GM19025 (cell line): Measurements from ENCODE around the gene AKAP5.
A peak's percentile ranks its signal among the peaks of the same experiment; 100 is the strongest.
"Not testable (repeated sequence)": the region's sequence is repeated elsewhere in the genome, so short reads cannot be mapped to it uniquely, and the experiment has no call there.

Experiments
- ATAC-seq: cut with Tn5 transposase; IDR thresholded peaks from one replicate; pipeline ENCODE4 v1.9.1; 2021; ENCODE audit warnings: mild to moderate bottlenecking, low read depth, moderate library complexity; ENCODE audit not compliant: unreplicated experiment

The AKAP5 gene

DNA sequence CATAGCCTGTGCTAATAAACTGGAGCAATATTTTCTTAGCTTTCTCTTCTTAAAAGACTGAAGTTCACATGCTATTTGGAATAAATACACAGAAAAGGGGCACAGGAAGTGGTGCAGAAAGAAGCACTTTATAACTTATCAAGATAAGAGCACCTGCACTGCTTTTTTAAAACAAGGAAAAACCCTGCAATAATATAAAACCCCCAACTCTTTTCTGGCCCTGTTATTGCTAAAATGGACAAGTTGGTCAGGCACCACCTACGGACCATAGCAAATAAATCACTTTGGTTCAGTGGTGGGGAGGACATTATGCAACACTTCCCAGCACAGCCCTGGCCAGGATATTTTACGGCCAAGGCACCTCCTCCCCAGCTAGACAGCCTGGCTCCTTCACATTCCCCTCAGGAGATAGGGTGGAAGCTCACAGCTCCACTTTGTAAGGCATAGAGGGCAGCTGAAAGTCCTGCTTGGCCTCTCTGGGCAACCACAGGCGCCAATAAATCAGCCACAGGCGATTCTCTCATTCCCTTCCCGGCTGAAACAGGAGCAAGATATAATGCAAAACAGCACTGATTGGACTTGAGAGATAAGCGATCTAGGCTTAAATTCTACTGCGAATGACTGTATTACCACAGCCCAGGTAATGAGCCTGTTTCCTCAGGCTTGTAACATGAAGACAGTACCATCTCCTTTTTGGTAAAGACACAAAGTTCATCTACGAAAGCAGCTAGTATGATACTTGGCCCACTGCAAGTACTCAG is 36.3 kb downstream of the AKAP5 start:
- ATAC-seq: no peak

DNA sequence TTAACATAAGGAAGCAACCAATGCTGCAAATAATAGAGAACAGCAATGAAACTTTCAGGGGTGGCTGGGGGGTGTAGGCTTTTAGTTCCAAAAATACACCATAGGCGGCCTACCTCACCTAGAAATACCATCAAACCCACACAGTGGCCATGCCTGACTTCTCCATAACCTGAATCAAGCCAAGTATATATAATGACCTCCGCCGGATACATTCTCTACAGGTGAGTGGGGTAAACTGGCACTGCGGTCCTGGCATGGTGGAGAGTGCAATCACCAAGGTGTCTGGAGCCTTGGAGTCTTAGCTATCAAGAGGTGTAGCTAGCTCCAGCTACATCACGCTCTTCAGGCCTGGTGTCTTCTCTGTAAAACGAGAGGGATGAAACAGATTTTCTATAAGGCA is 37.2 kb downstream of the AKAP5 start:
- no peak for ATAC-seq

DNA sequence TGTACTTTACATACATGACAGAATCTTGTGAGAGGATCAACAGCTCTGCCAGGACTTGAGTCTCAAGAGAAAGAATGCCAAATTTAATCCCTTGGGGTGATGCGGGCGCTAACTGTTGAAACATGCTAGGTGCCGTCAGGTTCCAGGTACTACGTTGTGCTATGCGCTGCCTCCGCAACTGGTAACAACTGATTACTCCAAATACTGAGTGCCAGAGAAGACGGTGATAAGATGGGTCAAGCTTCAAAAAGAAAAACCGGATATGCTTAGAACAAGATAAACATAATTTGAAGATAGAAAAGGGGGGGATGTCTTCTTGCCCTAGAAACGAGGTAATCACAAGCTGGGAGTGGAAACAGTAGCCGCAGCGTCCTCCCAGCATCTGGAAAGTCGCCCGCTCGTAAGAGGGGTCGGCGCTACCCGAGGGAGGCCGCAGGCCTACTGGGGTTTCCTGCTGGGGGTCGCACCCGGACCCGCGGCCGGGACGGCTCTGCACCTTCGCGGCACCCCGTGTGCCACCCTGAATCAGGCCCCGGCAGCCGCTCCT is 37.7 kb downstream of the AKAP5 start:
- no peak for ATAC-seq

DNA sequence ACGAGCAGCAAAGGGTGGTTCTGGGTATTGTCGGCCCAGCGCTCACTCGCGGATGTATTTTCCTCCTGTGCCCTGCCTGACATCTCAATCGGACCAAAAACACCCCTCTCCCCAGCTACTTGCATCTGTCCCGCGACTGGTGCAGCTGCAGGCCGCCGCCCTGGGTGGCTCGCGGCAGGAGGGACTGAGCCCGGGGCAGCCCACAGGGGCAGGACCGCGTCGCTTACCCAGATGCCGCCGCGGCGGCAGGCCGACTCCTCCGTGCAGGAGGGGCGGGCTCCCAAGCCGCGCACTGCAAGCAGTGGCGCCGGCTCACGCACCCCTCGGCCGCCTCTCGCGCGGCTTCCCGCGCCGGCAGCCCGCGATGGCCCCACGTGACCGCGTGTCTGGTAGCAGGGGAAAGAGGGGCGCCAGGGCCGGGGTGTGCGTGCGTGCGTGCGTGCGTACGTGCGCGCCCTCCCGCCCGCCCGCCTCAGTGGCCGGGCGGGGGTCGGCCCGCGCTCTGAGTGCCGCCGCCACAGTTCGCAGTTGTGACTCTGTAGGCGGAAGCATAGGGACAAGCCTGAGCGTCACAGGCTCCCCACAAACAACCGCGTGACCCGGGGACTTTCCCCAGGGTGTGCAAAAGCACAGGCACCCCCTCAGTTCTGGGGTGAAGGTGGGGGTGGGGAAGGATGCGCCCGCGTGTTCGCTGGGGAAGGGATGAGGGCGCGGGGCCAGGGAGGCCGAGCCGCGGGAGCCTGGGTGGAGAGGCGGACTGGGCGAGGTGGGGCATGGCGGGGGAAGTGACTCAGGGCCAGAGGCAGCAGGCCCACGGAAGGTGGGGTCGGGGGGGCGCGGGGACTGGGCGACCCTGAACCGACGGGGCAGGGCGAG is 38.4 kb downstream of the AKAP5 start, which contains the start of gene ZBTB25:
TSS of gene ZBTB25 (minus strand) at position 405 of the 876 bp plus-strand sequence. CDS start 13,305 bp downstream, outside the sequence.
- peak; percentile 65 for ATAC-seq

DNA sequence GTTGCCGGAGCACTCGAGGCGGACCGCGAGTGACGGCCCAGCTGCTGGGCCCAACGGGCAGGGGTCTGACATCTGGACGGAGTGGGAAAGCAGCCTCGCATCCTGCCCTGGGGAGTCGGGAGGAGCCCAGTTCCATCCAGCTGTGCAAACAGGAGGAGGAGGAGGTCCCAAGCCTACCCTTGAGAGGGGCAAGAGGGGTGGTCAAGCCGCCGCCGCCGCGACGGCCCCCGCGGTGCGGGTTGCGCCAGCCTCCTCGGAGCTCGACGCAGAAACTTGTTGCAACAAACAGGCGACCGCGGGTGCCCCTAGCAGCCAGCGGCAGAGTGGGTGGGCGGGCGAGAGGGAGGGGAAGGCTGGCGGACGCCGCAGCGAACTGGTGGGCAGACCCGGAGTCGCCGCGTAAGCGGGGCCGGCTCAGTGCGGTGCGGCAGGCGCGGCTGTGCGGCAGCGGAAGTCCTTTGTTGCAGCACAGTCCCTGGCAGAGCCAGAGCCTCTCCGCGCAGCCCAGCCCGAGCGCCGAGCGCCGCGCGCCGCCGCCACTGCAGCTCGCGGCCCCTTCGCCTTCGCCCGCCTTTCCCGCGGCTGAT is 39.1 kb downstream of the AKAP5 start, which contains the start of gene ZBTB1:
TSS of gene ZBTB1 (plus strand) at position 461 of the 587 bp plus-strand sequence. CDS start 16,735 bp downstream, outside the sequence.
- ATAC-seq: peak; percentile 11

DNA sequence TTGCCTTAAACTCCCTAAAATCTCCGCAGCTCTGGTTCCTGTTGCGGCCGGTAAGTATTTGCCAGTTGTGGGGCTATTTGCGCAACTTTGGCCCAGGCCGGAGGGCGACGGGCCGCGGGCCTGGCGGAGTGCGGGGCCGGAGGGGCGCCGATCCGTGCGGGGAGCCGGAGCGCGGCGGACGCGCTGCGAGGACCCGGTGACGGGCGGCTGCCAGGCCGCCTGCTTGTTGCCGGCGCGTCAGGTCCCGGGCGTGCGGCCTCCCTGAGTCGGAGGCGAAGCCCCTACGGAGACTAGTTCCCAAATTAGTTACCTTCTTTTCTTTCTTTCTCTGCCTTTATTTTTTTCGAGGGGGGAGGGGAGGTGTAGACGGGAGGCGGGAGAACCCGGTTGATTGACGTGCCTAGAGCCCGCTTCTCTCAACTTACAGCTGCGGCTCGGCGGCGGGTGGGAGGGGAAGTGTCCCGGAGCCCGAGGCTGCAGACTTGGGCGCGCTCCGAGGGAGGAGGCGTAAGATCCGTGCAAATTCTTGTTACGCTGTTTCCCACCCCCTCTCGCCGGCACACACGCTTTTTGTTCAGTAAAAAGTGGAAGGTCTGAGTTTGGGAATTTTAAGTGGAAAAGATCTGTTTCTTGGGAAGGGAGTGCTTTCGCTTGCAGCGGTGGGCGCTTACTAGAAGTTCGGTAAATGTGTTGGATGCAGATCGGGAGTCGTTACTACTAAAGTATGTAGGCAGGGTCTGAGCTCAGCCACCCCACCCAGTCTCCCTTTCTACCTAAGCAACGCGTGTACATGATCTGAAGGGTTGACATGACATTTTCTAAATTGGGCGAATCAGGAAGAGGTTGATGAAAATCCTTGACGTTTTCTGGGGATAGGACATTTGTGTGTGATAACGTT is 39.8 kb downstream of the AKAP5 start:
- no peak for ATAC-seq

DNA sequence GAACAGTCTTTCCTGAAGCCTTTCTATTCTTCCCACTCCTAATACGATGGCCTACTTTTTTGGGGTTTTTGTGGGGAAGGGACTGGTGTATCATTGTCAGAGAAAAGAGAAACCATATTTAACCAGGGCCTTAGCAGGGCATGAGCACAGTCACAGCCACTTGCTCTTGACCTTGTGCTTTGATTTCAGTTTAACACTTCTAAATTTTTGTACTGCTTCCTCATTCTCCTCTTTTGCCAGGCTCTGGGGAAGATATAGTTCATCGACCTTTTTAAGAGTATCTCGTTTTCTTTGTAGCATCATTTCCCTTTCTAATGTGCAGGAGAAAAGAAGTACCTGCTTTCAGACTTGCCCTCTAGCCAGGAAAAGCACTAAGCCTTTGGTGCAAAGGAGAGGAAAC is 41.4 kb downstream of the AKAP5 start:
- ATAC-seq: no peak

DNA sequence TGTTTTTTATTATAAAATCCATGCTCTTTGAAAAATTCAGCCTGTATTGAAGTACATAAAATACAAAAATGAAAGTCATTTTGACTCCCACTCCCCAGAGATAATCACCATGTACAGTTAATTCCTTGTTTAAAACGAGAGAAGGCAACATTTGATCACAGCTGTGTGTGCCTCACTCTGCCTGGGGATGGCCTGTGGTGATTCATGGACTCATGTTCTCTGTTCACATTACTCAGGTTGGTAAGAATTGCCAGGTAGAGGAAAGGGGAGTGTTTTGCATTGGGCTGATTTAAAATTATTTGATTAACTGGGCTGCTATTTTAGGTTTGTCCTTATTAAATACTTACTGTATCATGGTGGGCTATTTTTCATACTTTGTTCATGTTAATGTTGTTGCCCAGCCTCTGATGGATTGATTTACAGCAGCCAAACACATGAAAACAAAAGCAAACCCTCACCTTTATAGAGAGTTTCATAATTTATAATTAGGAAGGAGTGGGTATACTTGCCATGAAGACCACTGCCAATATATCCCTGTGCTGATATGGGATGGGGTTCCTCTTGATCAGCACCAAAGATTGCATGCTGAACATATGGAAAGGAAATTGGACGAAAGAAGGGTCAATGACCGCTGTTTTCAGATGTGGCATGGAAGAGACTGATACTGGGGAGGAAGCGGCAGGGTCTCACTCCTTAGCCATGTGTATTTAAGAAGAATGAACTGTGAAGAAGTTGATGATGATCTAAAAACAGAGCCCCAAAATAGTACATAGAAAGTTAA is 42.3 kb downstream of the AKAP5 start:
- ATAC-seq: no peak

DNA sequence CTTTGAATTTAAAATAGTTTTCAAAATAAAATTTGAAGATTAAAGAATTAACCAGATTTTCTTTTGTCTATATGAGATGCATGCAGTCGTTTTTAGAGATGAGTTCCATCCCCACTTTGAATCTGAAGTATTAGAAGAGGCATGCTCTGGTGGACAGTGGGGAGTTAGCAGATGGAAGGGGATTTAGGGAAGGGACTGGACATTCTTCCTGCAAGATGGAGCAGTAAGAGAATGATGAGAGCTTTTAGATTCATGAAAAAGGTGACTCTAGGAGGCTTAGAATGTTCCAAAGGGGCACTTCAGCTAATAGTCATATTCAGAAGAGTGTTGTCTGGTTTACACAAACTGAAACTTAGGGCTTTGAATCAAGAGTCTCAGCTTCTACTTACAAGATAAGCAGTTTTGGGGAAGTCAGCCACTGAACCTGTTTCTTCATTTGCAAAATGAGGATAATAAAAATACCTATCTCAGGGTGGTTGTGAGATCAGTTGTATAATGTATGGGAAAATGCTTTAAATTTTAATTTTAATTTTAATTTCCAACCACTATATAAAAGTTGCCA is 43.0 kb downstream of the AKAP5 start:
- ATAC-seq: no peak

DNA sequence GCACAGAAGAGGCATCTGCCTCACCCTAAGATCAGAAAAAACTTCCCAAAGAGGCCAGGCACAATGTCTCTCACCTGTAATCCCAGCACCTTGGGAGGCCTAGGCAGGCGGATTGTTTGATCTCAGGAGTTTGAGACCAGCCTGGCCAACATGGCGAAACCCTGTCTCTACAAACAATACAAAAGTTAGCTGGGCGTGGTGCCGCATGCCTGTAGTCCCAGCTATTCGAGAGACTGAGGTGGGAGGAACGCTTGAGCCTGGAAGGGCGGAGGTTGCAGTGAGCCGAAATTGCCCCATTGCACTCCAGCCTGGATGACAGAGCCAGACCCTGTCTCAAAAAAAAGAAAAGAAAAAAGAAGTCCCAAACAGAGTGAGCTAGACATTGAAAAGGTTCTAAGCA is 43.7 kb downstream of the AKAP5 start:
- ATAC-seq: no peak

DNA sequence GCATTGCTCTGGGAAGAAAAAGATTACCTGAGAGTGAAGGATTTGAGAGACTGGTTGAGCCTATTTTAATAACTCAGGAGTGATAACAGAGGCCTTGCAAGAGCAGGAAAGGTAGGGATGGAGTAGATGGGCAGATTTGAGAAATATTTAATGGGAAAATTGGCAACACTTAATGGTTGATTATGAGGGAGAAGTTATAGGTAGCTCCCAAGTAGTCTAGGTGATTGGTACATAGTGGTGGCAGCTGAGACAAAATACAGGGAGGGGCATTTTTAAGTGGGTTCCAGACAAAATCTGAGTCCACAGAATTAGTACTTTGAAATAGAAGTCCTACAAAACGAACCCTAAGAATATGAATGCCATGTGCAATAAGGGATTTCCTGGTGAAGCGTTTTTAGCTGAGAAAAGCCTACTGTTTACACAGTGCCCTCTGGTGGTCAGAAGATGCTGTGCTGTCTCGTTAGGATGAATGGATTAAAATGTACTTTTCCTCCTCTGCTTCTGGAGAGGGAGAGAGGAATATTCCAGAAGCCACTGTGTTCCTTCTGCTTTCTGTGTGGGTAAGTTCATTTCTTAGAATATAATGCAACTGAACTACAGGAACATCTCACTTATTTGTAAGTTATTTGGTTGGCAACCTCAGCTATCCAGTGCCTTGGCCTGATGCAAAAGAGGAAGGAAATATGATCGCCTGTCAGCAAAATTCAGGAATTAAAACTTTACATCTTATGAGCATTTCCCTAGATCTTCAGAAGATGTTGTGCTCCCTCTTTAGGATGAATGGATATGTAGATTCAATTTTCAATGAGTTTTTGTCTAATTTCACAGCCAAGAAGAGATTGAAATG is 45.7 kb downstream of the AKAP5 start:
- no peak for ATAC-seq

DNA sequence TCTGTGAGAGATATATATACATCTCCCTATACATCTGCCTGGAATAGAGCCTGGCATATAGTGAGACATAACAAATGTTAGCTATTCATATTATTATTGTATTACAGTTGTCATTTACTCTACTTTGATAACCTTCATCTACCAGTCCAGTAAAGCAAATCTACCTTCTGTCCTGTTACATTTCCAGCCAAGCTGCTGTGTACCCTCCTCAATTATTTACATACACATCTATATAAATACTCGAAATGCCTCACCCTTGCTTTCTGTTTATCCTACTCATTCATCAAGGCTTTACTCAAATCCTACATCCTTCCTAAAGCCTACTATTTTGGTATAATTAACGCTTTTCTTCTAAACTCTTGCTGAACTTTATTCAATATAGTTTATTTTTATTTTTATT is 48.0 kb downstream of the AKAP5 start:
- no peak for ATAC-seq

DNA sequence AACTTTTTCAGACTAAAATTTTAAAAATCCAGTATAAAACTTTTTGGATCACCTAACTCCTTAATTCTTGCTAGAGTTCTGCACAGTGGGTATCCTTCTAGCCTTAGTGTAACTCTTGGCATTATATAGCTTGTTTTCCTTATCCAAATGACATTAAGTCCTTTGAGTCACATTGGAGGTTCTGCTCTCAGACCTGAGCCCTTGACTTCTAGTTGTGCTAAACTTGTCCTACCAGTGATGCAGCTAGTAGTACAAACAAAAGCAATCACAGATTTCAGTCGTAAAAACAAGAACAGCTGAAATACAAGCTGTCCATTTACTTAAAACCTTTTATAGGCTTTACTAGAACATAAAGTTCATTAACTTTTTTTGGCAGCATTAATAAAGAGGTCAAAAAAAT is 49.8 kb downstream of the AKAP5 start:
- no peak for ATAC-seq

DNA sequence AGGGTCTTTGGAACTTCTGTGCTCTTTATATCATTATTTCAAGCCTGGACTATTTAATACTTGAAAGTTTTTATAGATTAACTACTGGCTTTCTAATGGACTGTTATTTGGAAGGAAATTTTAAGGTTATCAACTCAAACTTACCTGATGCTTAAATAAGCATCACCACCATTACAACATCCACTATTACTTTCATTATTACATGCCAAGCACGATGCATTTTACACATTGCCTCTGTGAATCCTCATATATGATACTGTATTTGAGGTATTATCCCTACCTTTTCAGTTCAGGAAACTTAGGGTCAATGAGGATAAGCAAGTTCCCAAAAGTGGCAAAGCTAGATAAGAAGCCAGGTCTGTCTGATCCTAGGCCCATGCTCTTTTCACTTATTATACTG is 51.7 kb downstream of the AKAP5 start:
- ATAC-seq: no peak

DNA sequence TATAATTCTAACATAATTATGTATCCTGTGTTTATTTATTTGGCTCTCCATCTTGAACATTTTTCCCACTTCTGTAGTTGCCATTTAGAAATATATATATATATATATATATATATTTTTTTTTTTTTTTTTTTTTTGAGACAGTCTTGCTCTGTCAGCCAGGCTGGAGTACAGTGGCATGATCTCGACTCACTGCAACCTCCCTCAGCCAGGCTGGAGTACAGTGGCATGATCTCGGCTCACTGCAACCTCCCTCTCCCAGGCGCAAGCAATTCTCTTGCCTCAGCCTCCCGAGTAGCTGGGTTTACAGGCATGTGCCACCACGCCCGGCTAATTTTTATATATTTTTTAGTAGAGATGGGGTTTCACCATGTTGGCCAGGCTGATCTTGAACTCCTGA is 52.4 kb downstream of the AKAP5 start:
- ATAC-seq: not testable (repeated sequence)

DNA sequence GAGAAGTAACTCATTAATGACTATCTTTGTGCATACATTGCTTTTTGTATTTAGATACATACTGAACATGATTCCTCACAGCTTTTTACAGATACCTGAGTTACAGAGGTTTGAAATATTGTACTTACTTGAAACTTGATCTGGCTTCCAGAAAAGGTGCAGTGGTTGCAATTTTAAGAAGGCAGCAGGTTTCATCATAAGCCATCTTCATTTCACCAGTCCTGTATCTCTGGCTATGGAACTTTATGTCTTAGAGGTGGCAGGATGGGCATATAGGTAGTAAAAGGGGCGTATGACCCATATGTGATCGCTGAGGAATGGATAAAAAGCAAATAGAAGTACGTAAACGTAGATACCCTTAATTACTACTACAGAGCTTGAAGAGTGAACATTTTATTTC is 52.9 kb downstream of the AKAP5 start:
- no peak for ATAC-seq

DNA sequence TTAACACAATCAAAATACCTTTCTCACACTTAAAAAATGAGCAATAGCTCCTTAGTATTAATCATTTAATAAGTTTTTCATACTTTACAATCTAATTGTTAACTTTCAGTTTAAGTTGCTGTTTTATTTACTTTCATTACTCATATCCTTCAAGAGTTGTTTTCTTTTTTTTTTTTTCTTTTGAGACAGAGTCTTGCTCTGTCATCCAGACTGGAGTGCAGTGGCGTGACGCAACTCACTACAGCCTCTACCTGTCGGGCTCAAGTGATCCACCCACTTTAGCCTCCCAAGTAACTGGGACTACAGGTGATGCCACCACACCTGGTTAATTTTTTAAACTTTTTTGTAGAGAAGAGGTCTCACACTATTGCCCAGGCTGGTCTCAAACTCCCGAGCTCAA is 55.4 kb downstream of the AKAP5 start:
- ATAC-seq: no peak
